Peyer's patch (tissue), 4 donors: ENCODE data around the gene SON. TPM values are rescaled to one million over a fixed set of nuclear protein-coding genes. Genes with fewer than 3 reads are reported as not detected.

Source experiments
- DNase-seq, 3 donors: peaks; one replicate each; pipeline ENCODE4 v3.0.0-alpha.2; 2017 to 2019
- H3K27ac ChIP-seq, 4 donors: fragments of 200-600 bp; sonication (generic); one replicate each; pipeline ENCODE4 v1.5.1; 2016 to 2019
- H3K27me3 ChIP-seq, 2 donors: fragments of 200-600 bp; sonication (generic); one replicate each; pipeline ENCODE4 v1.5.1; 2019
- H3K36me3 ChIP-seq, 3 donors: fragments of 200-600 bp; sonication (generic); one replicate each; pipeline ENCODE4 v1.5.1; 2016 to 2019
- H3K4me1 ChIP-seq, 4 donors: fragments of 200-600 bp; sonication (generic); one replicate each; pipeline ENCODE4 v1.5.1; 2016 to 2019
- H3K4me3 ChIP-seq, 4 donors: fragments of 200-600 bp; sonication (generic); 1 replicate in 3 of 4; 2 replicates in 1 of 4; pipeline ENCODE4 v1.5.1; 2016 to 2019; ENCODE audit warnings: mild to moderate bottlenecking in 1 of 4
- H3K9me3 ChIP-seq, 4 donors: fragments of 200-600 bp; sonication (generic); one replicate each; pipeline ENCODE4 v1.5.1; 2016 to 2019; ENCODE audit warnings: mild to moderate bottlenecking in 1 of 4
- POLR2A ChIP-seq, 2 donors: fragments of 450-650 bp; IDR thresholded peaks; one replicate each; pipeline ENCODE4 v1.5.1; 2017; ENCODE audit warnings: antibody characterized with exemption in 2 of 2, mild to moderate bottlenecking in 2 of 2, moderate library complexity in 2 of 2
- total RNA-seq, 4 donors: library from RNA; depleted of rRNA; stranded (reverse); fragments of >200 nt; gene quantifications; one replicate each; pipeline ENCODE4 v1.1.0, GENCODE V29; 2016
- TF ChIP-seq, protein P1 (sequence below), 6 experiments: fragments of 450-650 bp in 4 of 6; fragments of 200-600 bp in 2 of 6; sonication (generic) in 1 of 6; IDR thresholded peaks; one replicate each; pipeline ENCODE4 v1.5.1; 2017 to 2019; ENCODE audit warnings: antibody characterized with exemption in 6 of 6, mild to moderate bottlenecking in 3 of 6, moderate library complexity in 1 of 6

The SON gene
- total RNA-seq, 4 donors from 2014 or later, result 285 to 1,432 (median 485) TPM

- H3K4me1 ChIP-seq, result peaks cover 0 to 8% (median 0%) of the 10 kb centered on the region in 4 donors
- TF ChIP-seq, protein P1, sequence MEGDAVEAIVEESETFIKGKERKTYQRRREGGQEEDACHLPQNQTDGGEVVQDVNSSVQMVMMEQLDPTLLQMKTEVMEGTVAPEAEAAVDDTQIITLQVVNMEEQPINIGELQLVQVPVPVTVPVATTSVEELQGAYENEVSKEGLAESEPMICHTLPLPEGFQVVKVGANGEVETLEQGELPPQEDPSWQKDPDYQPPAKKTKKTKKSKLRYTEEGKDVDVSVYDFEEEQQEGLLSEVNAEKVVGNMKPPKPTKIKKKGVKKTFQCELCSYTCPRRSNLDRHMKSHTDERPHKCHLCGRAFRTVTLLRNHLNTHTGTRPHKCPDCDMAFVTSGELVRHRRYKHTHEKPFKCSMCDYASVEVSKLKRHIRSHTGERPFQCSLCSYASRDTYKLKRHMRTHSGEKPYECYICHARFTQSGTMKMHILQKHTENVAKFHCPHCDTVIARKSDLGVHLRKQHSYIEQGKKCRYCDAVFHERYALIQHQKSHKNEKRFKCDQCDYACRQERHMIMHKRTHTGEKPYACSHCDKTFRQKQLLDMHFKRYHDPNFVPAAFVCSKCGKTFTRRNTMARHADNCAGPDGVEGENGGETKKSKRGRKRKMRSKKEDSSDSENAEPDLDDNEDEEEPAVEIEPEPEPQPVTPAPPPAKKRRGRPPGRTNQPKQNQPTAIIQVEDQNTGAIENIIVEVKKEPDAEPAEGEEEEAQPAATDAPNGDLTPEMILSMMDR (IDR thresholded peaks at IDR 0.05), result no peak
- TF ChIP-seq POLR2A (IDR thresholded peaks at IDR 0.05), result no peak
- no peak overlapping the region for H3K27ac ChIP-seq
- no peak overlapping the region for H3K4me3 ChIP-seq
- H3K27me3 ChIP-seq, result no peaks in the 10 kb centered on the region
- H3K9me3 ChIP-seq, result no peaks in the 10 kb centered on the region
- no peak for DNase-seq
- H3K36me3 ChIP-seq, result peaks cover 0 to 94% (median 0%) of the 10 kb centered on the region in 3 donors
These were observed 10.3 kb downstream of the SON start for GRCh38 chr21:33552999-33553598.

- H3K4me1 ChIP-seq, result peaks cover 0 to 8% (median 0%) of the 10 kb centered on the region in 4 donors
- H3K4me3 ChIP-seq, result no peak overlapping the region
- no peak overlapping the region for H3K27ac ChIP-seq
- peaks cover 0 to 95% (median 0%) of the 10 kb centered on the region in 3 donors for H3K36me3 ChIP-seq
- H3K27me3 ChIP-seq, result no peaks in the 10 kb centered on the region
- no peaks in the 10 kb centered on the region for H3K9me3 ChIP-seq
- no peak for DNase-seq
- no peak for TF ChIP-seq POLR2A (IDR thresholded peaks at IDR 0.05)
- TF ChIP-seq, protein P1 (IDR thresholded peaks at IDR 0.05), result no peak
These were observed 11.6 kb downstream of the SON start for GRCh38 chr21:33554236-33554981.

GRCh38 chr21:33554982-33555344, 12.1 kb downstream of the SON start:
- Histone ChIP-seq H3K36me3 (peaks cover 0 to 95% (median 0%) of the 10 kb centered on the region in 3 donors), H3K27ac (no peak overlapping the region), H3K4me1 (peaks cover 0 to 8% (median 0%) of the 10 kb centered on the region in 4 donors), H3K4me3 (no peak overlapping the region), H3K9me3 (no peaks in the 10 kb centered on the region), H3K27me3 (no peaks in the 10 kb centered on the region)
- TF ChIP-seq POLR2A (IDR thresholded peaks at IDR 0.05), result no peak
- TF ChIP-seq, protein P1 (IDR thresholded peaks at IDR 0.05), result no peak
- no peak for DNase-seq

DNA sequence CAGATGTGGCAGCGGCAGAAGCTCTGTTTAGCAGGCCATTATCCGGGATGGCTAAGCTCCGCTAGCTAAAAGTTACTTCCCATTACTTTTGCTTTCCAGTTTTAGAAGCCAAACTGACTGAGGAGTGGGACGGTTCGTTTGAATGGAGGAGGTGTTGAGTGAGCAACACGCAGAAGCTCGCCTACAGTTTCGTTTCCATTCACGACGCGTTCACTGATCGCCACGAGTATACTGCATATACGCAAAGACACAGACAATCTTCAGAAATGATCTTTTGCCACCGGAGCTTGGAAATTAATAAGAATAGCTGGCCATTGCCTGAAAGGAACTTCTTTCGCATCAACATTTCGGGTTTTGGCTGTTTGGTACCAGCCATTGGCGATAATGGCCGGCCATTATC, 14.6 kb downstream of the SON start:
- H3K27ac ChIP-seq, result no peak overlapping the region
- TF ChIP-seq, protein P1 (IDR thresholded peaks at IDR 0.05), result no peak
- no peak for TF ChIP-seq POLR2A (IDR thresholded peaks at IDR 0.05)
- H3K27me3 ChIP-seq, result no peaks in the 10 kb centered on the region
- no peaks in the 10 kb centered on the region for H3K9me3 ChIP-seq
- H3K4me1 ChIP-seq, result peaks cover 0 to 8% (median 0%) of the 10 kb centered on the region in 4 donors
- peaks cover 0 to 95% (median 0%) of the 10 kb centered on the region in 3 donors for H3K36me3 ChIP-seq
- H3K4me3 ChIP-seq, result no peak overlapping the region
- no peak for DNase-seq

DNA sequence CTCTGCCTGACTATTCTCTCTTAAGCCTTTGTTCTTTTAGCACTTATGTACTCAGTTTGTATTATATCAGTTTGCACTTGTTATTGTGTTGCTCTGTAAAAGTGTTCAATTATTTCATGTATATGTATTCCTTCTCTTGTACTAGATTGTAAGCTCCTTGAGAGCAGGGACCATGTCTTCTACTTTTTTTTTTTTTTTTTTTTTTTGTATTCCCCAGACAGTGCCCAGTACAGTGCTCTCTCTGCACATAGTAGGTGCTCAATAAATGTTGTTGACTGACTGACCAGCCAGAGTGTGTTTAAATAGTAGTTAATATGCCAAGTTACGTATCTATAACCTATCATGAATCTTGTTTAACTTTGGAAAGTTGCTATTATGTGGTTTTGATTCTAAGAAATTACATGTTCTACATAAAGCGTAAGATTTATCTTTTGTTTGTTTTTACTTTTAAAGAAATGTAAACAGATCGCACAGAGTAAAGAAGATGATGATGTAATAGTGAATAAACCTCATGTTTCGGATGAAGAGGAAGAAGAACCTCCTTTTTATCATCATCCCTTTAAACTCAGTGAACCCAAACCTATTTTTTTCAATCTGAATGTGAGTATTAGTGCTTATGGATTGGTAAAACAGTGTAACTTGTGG, 16.1 kb downstream of the SON start:
- Histone ChIP-seq H3K27me3 (no peaks in the 10 kb centered on the region), H3K27ac (no peak overlapping the region), H3K36me3 (peaks cover 0 to 93% (median 0%) of the 10 kb centered on the region in 3 donors), H3K9me3 (no peaks in the 10 kb centered on the region), H3K4me3 (no peak overlapping the region), H3K4me1 (peaks cover 0 to 8% (median 0%) of the 10 kb centered on the region in 4 donors)
- DNase-seq, result no peak
- TF ChIP-seq, protein P1 (IDR thresholded peaks at IDR 0.05), result no peak
- no peak for TF ChIP-seq POLR2A (IDR thresholded peaks at IDR 0.05)
